Epithelial cell of esophagus (primary cell): ENCODE results near the gene CLCN3.

Experiments
- DNase-seq: peaks from one replicate; pipeline ENCODE4 v3.0.0; 2010; ENCODE audit warnings: low read depth
- H3K4me3 ChIP-seq: 2 replicates; pipeline ENCODE4 v1.5.1; 2011; ENCODE audit warnings: mild to moderate bottlenecking, low read length, control low read depth
- TF ChIP-seq, protein P1 (sequence below): IDR thresholded peaks from 2 replicates; pipeline ENCODE4 v1.5.1; 2011; ENCODE audit warnings: low read depth, mild to moderate bottlenecking, low read length, control low read depth, inconsistent platforms; ENCODE audit not compliant: insufficient read depth; ENCODE audit errors: missing control alignments

CLCN3 gene

GRCh38 chr4:169707958-169708643 is 87.7 kb downstream of the CLCN3 start:
- TF ChIP-seq, protein P1, sequence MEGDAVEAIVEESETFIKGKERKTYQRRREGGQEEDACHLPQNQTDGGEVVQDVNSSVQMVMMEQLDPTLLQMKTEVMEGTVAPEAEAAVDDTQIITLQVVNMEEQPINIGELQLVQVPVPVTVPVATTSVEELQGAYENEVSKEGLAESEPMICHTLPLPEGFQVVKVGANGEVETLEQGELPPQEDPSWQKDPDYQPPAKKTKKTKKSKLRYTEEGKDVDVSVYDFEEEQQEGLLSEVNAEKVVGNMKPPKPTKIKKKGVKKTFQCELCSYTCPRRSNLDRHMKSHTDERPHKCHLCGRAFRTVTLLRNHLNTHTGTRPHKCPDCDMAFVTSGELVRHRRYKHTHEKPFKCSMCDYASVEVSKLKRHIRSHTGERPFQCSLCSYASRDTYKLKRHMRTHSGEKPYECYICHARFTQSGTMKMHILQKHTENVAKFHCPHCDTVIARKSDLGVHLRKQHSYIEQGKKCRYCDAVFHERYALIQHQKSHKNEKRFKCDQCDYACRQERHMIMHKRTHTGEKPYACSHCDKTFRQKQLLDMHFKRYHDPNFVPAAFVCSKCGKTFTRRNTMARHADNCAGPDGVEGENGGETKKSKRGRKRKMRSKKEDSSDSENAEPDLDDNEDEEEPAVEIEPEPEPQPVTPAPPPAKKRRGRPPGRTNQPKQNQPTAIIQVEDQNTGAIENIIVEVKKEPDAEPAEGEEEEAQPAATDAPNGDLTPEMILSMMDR = no peak
- no peak for DNase-seq
- H3K4me3 ChIP-seq = no peak overlapping the region

DNA sequence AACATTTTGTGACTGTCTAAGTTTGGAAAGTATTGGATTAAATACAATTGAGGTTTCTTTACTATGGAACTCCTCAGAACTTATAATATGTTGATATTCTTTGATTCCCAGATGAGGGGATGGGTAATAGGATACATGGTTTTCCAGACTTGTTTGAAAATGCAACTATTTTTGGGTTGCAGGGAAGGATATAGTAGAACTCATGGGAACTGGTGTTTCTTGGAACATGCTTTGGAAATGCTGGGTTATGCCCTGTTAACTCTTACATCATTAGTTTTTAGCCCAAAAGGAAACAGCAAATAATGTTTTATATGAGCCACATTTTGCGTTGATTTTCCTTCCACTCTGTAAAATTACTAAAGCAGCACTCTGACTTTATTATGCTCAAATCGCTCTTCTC is 95.4 kb downstream of the CLCN3 start:
- DNase-seq = no peak
- TF ChIP-seq, protein P1 = no peak

GRCh38 chr4:169716677-169717076 is 96.3 kb downstream of the CLCN3 start:
- H3K4me3 ChIP-seq = no peak overlapping the region
- DNase-seq = no peak
- TF ChIP-seq, protein P1 = no peak

More for the DNA sequence above, 95.4 kb downstream of the CLCN3 start:
- no peak overlapping the region for H3K4me3 ChIP-seq

DNA sequence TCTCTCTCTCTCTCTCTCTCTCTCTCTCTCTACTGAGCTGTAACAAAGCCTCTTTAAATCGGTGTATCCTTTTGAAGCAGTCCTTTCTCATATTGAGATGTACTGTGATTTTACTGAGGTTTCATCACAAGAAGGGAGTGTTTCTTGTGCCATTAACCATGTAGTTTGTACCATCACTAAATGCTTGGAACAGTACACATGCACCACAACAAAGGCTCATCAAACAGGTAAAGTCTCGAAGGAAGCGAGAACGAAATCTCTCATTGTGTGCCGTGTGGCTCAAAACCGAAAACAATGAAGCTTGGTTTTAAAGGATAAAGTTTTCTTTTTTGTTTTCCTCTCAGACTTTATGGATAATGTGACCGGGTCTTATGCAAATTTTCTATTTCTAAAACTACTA is 100.2 kb downstream of the CLCN3 start:
- TF ChIP-seq, protein P1 = no peak
- DNase-seq = no peak

DNA sequence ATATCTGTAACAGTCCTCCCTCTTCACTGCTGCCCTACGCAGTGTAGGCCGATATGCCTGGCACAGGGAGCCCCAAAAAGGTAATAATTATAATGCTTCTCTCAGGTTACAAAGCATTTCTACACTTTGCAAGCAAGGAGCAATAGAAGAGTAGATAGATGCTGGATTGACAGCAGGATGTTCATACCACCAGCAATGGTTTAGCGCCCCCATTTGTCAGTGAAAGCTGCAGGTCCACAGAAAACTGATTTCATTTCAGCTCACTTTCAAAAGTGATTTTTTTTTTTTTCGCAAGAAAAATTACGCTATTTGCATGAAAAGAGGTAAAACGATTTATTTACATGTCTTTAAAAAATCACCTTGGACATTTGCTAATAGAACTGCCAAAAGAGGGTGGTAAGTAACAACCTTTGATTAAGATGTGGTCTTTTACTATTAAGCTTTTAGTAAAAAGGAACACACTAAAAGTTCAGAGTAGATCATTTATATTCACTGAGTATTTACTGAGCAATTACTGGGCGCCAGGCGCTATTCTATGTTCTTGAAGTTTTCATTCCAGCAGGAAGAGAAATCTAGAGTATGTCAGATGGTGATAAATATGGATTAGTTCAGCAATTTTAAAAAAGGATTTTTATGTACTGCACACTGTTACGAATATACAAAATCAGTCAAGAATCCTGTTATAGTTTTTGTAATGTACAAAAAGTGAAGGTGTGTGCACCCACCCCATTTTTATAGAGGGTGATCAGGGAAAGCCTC is 103.0 kb downstream of the CLCN3 start:
- TF ChIP-seq, protein P1 = no peak
- DNase-seq = peak; percentile 6
- no peak overlapping the region for H3K4me3 ChIP-seq

More for the DNA sequence above, 100.2 kb downstream of the CLCN3 start:
- H3K4me3 ChIP-seq = no peak overlapping the region

GRCh38 chr4:169724260-169724659 is 103.9 kb downstream of the CLCN3 start:
- H3K4me3 ChIP-seq = no peak overlapping the region
- TF ChIP-seq, protein P1 = no peak

DNA sequence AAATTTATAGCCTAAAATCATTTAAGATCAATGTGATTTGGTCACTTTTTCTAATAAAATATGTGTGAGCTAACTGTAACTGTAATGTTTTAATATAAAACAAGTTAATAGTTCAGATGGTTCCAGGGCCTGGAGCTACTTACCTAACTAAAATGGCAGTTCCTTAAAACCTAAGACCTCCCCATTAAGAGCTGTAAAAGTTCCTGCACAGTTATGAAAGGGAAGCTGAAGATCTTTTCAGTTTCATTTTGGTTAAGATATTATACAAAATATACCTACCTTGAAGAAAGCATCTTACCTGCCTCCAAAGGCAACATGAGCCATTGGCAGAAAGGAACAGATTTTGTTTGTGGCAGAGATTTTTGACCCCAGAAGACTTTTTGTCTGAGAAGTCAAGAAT is 107.2 kb downstream of the CLCN3 start:
- TF ChIP-seq, protein P1 = no peak
- no peak for DNase-seq
- H3K4me3 ChIP-seq = no peak overlapping the region

More at GRCh38 chr4:169724260-169724659, 103.9 kb downstream of the CLCN3 start:
- DNase-seq = peak; percentile 24
